ENCODE measurements around the gene ACOX3. TPM values are rescaled to one million over a fixed set of nuclear protein-coding genes. Genes with fewer than 3 reads are reported as not detected.
A peak's percentile ranks its signal among the peaks of the same experiment; 100 is the strongest.

ACOX3 gene
- total and polyA plus RNA-seq, 4 donors, result 11.4 to 24.6 (median 13.6) TPM

- peaks cover 0 to 3% (median 0%) of the 10 kb centered on the region in 4 donors for H3K4me1 ChIP-seq (ENCODE audit: control insufficient read depth in 4 of 4, insufficient read depth in 4 of 4, low read length in 3 of 4)
- no peaks in the 10 kb centered on the region for H3K27me3 ChIP-seq (ENCODE audit: control insufficient read depth in 4 of 4, insufficient read depth in 4 of 4, low read length in 3 of 4)
- no peak overlapping the region for H3K27ac ChIP-seq (ENCODE audit: low read depth in 1 of 2, low read length in 2 of 2)
- TF ChIP-seq HNF4A (conservative IDR thresholded peaks at IDR 0.05) (peak in 1 of 2 donors; percentile 48), RAD21 (IDR thresholded peaks at IDR 0.05) (no peak), TAF1 (conservative IDR thresholded peaks at IDR 0.05) (no peak)
- peaks cover 5 to 57% (median 27%) of the 10 kb centered on the region in 4 donors for H3K36me3 ChIP-seq (ENCODE audit: control insufficient read depth in 4 of 4, insufficient read depth in 3 of 4, low read depth in 1 of 4, low read length in 3 of 4)
- WGBS, result 74% methylated on average over 8 of the region's 8 CpGs
- no peaks in the 10 kb centered on the region for H3K9me3 ChIP-seq (ENCODE audit: control insufficient read depth in 4 of 4, low read length in 3 of 4)
- no peak overlapping the region for H3K4me3 ChIP-seq (ENCODE audit: low read depth in 1 of 3, low read length in 3 of 3)
- DNase-seq (ENCODE audit: low spot score), result peak; percentile 55
- H3K9ac ChIP-seq (ENCODE audit: low read depth in 1 of 2, low read length in 2 of 2), result no peak overlapping the region
Observed at GRCh38 chr4:8459867-8460445, 19.4 kb upstream of the ACOX3 start.

- peaks cover 10 to 61% (median 28%) of the 10 kb centered on the region in 4 donors for H3K36me3 ChIP-seq (ENCODE audit: control insufficient read depth in 4 of 4, insufficient read depth in 3 of 4, low read depth in 1 of 4, low read length in 3 of 4)
- 88% methylated on average over 9 of the region's 9 CpGs for WGBS
Observed at GRCh38 chr4:8457646-8458252, 17.2 kb upstream of the ACOX3 start.

DNA sequence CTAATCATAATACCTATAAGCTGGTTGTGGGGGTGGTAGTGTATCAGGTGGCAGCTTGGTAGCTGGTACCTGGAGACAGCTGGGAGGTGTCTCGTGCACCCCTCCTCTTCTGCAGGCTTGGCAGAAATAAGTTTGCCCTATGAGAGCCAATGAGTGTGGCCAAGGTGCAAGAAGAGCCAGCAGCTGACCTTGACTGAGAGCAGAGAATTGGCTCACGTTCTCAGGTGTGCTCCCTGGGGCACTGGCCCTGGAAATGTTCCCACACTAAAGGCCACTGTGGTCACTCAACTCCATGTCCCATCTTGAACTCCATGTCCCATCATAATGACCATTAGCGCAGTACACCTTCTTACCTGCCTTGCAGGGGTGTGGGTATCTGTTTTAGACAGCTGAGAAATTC, 13.4 kb upstream of the ACOX3 start:
- Histone ChIP-seq H3K27me3 (ENCODE audit: control insufficient read depth in 4 of 4, insufficient read depth in 4 of 4, low read length in 3 of 4) (no peaks in the 10 kb centered on the region), H3K36me3 (ENCODE audit: control insufficient read depth in 4 of 4, insufficient read depth in 3 of 4, low read depth in 1 of 4, low read length in 3 of 4) (peaks cover 11 to 73% (median 33%) of the 10 kb centered on the region in 4 donors), H3K4me1 (ENCODE audit: control insufficient read depth in 4 of 4, insufficient read depth in 4 of 4, low read length in 3 of 4) (no peaks in the 10 kb centered on the region), H3K27ac (ENCODE audit: low read depth in 1 of 2, low read length in 2 of 2) (no peak overlapping the region), H3K9ac (ENCODE audit: low read depth in 1 of 2, low read length in 2 of 2) (no peak overlapping the region), H3K4me3 (ENCODE audit: low read depth in 1 of 3, low read length in 3 of 3) (no peak overlapping the region), H3K9me3 (ENCODE audit: control insufficient read depth in 4 of 4, low read length in 3 of 4) (no peaks in the 10 kb centered on the region)
- DNase-seq (ENCODE audit: low spot score), result no peak
- 70% methylated on average over 3 of the region's 3 CpGs for WGBS
- TF ChIP-seq GABPA (IDR thresholded peaks at IDR 0.05 in 1 of 2, conservative IDR thresholded peaks at IDR 0.05 in 1 of 2), result no peak
- no peak for TF ChIP-seq NR2F2 (IDR thresholded peaks at IDR 0.05)
- TF ChIP-seq HNF4G (IDR thresholded peaks at IDR 0.05), result no peak
- no peak for TF ChIP-seq FOXA2 (IDR thresholded peaks at IDR 0.05)
- TF ChIP-seq REST (IDR thresholded peaks at IDR 0.05), result no peak
- TF ChIP-seq EGR1 (IDR thresholded peaks at IDR 0.05; ENCODE audit: low read depth in 2 of 2), result no peak
- TF ChIP-seq HNF4A (conservative IDR thresholded peaks at IDR 0.05), result no peak
- TF ChIP-seq SP1 (IDR thresholded peaks at IDR 0.05), result no peak
- TF ChIP-seq ZBTB33 (IDR thresholded peaks at IDR 0.05), result no peak
- no peak for TF ChIP-seq FOXA1 (IDR thresholded peaks at IDR 0.05)
- TF ChIP-seq ATF3 (IDR thresholded peaks at IDR 0.05), result no peak
- TF ChIP-seq JUND (IDR thresholded peaks at IDR 0.05), result no peak
- TF ChIP-seq RXRA (IDR thresholded peaks at IDR 0.05), result no peak

More at GRCh38 chr4:8457646-8458252, 17.2 kb upstream of the ACOX3 start:
- H3K4me3 ChIP-seq (ENCODE audit: low read depth in 1 of 3, low read length in 3 of 3), result no peak overlapping the region
- no peak overlapping the region for H3K9ac ChIP-seq (ENCODE audit: low read depth in 1 of 2, low read length in 2 of 2)
- peaks cover 0 to 3% (median 0%) of the 10 kb centered on the region in 4 donors for H3K4me1 ChIP-seq (ENCODE audit: control insufficient read depth in 4 of 4, insufficient read depth in 4 of 4, low read length in 3 of 4)
- no peak for DNase-seq (ENCODE audit: low spot score)
- H3K27me3 ChIP-seq (ENCODE audit: control insufficient read depth in 4 of 4, insufficient read depth in 4 of 4, low read length in 3 of 4), result no peaks in the 10 kb centered on the region
- H3K27ac ChIP-seq (ENCODE audit: low read depth in 1 of 2, low read length in 2 of 2), result no peak overlapping the region
- no peak for TF ChIP-seq NR2F2 (IDR thresholded peaks at IDR 0.05)
- TF ChIP-seq RXRA (IDR thresholded peaks at IDR 0.05), result no peak
- TF ChIP-seq, protein P1, sequence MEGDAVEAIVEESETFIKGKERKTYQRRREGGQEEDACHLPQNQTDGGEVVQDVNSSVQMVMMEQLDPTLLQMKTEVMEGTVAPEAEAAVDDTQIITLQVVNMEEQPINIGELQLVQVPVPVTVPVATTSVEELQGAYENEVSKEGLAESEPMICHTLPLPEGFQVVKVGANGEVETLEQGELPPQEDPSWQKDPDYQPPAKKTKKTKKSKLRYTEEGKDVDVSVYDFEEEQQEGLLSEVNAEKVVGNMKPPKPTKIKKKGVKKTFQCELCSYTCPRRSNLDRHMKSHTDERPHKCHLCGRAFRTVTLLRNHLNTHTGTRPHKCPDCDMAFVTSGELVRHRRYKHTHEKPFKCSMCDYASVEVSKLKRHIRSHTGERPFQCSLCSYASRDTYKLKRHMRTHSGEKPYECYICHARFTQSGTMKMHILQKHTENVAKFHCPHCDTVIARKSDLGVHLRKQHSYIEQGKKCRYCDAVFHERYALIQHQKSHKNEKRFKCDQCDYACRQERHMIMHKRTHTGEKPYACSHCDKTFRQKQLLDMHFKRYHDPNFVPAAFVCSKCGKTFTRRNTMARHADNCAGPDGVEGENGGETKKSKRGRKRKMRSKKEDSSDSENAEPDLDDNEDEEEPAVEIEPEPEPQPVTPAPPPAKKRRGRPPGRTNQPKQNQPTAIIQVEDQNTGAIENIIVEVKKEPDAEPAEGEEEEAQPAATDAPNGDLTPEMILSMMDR (IDR thresholded peaks at IDR 0.05; ENCODE audit: low read depth, low read length, missing input control), result no peak
- TF ChIP-seq JUND (IDR thresholded peaks at IDR 0.05), result no peak
- no peak for TF ChIP-seq GABPA (IDR thresholded peaks at IDR 0.05 in 1 of 2, conservative IDR thresholded peaks at IDR 0.05 in 1 of 2)
- no peak for TF ChIP-seq ATF3 (IDR thresholded peaks at IDR 0.05)
- TF ChIP-seq FOXA2 (IDR thresholded peaks at IDR 0.05), result no peak
- no peak for TF ChIP-seq RAD21 (IDR thresholded peaks at IDR 0.05)
- H3K9me3 ChIP-seq (ENCODE audit: control insufficient read depth in 4 of 4, low read length in 3 of 4), result no peaks in the 10 kb centered on the region

All from liver (tissue), 9 donors.